ENCODE measurements around the gene FOXP1.

GRCh38 chr3:71225002-71225684, 358.4 kb downstream of the FOXP1 start:
- TF ChIP-seq CTCF (IDR thresholded peaks at IDR 0.05; ENCODE audit: low read depth, low read length) (no peak), EZH2phosphoT487 (IDR thresholded peaks at IDR 0.05; ENCODE audit: low read depth) (no peak)

All from OCI-LY3 (cell line).